ENCODE data around the gene KCNK5. TPM values are rescaled to one million over a fixed set of nuclear protein-coding genes. Genes with fewer than 3 reads are reported as not detected.

The KCNK5 gene
- total and polyA plus RNA-seq, 2 donors: 2.6 to 3.9 TPM

DNA sequence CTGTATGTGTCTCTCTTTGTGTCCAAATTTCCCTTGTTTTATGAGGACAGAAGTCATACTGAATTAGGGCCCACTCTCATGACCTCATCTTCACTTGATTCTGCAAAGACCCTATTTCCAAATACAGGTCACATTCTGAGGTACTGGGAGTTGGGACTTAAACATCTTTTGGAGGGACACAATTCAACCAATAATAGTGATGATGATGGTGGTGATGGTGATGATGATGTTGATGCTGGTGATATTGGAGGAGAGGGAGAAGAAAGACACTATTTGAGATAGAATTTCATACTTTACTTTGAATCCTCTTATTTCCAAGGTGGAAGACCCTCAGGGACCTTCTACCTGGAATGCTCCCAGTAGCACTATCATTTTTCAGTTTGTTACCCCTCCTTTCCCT is 21.2 kb upstream of the KCNK5 start:
- no peaks in the 10 kb centered on the region for H3K27me3 ChIP-seq (ENCODE audit: control insufficient read depth in 2 of 2, insufficient read depth in 1 of 2, low read length in 1 of 2)
- no peaks in the 10 kb centered on the region for H3K36me3 ChIP-seq (ENCODE audit: control insufficient read depth in 2 of 2, insufficient read depth in 2 of 2, low read length in 1 of 2)
- H3K9me3 ChIP-seq (ENCODE audit: control insufficient read depth in 2 of 2, insufficient read depth in 1 of 2, low read length in 1 of 2): no peaks in the 10 kb centered on the region
- peaks cover 0 to under 1% of the 10 kb centered on the region in 2 donors for H3K4me1 ChIP-seq (ENCODE audit: control insufficient read depth in 2 of 2, insufficient read depth in 2 of 2, low read length in 2 of 2)
- no peak overlapping the region for H3K27ac ChIP-seq (ENCODE audit: low read depth in 1 of 2, low read length in 1 of 2)
- H3K4me3 ChIP-seq (ENCODE audit: low read length in 2 of 2): no peak overlapping the region
- no peak for DNase-seq (ENCODE audit: low read depth in 6 of 9, low spot score in 9 of 9)

DNA sequence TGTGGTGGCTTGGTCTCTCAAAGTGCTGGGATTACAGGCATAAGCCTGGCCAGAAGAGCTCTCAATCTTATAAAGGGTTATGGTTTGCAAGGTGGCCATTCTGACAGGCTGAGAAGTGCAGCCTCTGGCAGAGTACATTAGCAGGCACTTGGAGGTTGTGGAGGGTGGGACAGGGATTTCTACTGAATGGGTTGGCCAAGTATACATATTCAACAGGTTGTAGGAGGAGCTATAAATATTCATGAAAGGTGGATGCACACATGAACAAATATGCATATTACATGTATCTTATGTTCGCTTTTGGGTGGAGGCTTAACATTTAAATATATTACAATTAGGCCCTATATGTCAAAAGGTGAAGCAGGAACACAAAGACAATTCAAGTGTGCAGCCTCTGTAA is 20.0 kb upstream of the KCNK5 start:
- no peaks in the 10 kb centered on the region for H3K36me3 ChIP-seq (ENCODE audit: control insufficient read depth in 2 of 2, insufficient read depth in 2 of 2, low read length in 1 of 2)
- H3K27ac ChIP-seq (ENCODE audit: low read depth in 1 of 2, low read length in 1 of 2): no peak overlapping the region
- peaks cover 0 to 3% of the 10 kb centered on the region in 2 donors for H3K4me1 ChIP-seq (ENCODE audit: control insufficient read depth in 2 of 2, insufficient read depth in 2 of 2, low read length in 2 of 2)
- WGBS: 98% methylated on average over 1 of the region's 1 CpG
- no peaks in the 10 kb centered on the region for H3K9me3 ChIP-seq (ENCODE audit: control insufficient read depth in 2 of 2, insufficient read depth in 1 of 2, low read length in 1 of 2)
- no peak for DNase-seq (ENCODE audit: low read depth in 6 of 9, low spot score in 9 of 9)
- H3K4me3 ChIP-seq (ENCODE audit: low read length in 2 of 2): no peak overlapping the region
- no peaks in the 10 kb centered on the region for H3K27me3 ChIP-seq (ENCODE audit: control insufficient read depth in 2 of 2, insufficient read depth in 1 of 2, low read length in 1 of 2)

DNA sequence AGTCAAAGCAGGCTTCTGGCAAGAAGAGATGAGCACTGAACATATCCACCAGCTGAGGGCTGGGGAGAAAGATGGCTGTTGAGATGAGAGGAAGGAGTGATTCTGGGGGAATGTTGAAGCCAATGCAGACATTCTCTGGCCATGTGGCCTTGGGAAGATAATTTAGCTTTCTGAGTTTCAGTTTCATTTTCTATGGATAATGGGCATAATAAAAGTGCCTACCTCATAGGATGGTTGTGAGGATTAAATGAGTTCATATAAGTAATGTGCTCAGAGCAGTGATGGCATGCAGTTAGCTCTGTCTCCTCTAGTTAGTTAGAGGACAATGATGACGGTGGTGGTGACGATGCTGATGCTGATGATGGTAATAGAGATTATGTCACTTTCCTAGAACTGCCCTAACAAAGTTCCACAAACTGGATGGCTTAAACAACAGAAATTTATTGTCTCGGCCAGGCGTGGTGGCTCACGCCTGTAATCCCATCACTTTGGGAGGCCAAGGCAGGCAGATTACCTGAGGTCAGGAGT is 18.5 kb upstream of the KCNK5 start:
- Histone ChIP-seq H3K9me3 (ENCODE audit: control insufficient read depth in 2 of 2, insufficient read depth in 1 of 2, low read length in 1 of 2) (no peaks in the 10 kb centered on the region), H3K4me1 (ENCODE audit: control insufficient read depth in 2 of 2, insufficient read depth in 2 of 2, low read length in 2 of 2) (peaks cover 0 to 3% of the 10 kb centered on the region in 2 donors), H3K27me3 (ENCODE audit: control insufficient read depth in 2 of 2, insufficient read depth in 1 of 2, low read length in 1 of 2) (no peaks in the 10 kb centered on the region), H3K4me3 (ENCODE audit: low read length in 2 of 2) (no peak overlapping the region), H3K27ac (ENCODE audit: low read depth in 1 of 2, low read length in 1 of 2) (no peak overlapping the region), H3K36me3 (ENCODE audit: control insufficient read depth in 2 of 2, insufficient read depth in 2 of 2, low read length in 1 of 2) (no peaks in the 10 kb centered on the region)
- 96% methylated on average over 5 of the region's 5 CpGs for WGBS
- no peak for DNase-seq (ENCODE audit: low read depth in 6 of 9, low spot score in 9 of 9)

DNA sequence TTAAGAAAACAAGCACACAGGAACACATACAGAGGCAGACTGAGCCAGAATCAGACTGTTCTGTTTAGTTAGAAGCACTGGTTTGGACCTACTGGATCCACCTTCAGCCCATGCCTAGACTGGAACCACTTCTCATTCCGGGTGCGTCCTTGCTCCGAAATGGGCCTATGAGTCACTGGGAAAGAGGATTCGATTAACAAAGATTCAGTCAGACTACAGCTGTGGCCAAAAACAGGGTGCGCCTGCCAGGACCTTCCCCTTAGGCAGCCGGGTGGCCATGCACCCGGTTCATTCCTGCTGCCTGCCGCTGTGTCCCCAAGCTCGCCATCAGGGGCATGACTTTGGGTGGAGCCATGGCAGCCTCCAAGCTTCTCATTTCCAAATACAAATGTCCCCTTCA is 14.5 kb upstream of the KCNK5 start:
- no peaks in the 10 kb centered on the region for H3K9me3 ChIP-seq (ENCODE audit: control insufficient read depth in 2 of 2, insufficient read depth in 1 of 2, low read length in 1 of 2)
- H3K27ac ChIP-seq (ENCODE audit: low read depth in 1 of 2, low read length in 1 of 2): no peak overlapping the region
- H3K4me3 ChIP-seq (ENCODE audit: low read length in 2 of 2): no peak overlapping the region
- H3K4me1 ChIP-seq (ENCODE audit: control insufficient read depth in 2 of 2, insufficient read depth in 2 of 2, low read length in 2 of 2): peaks cover 0 to 3% of the 10 kb centered on the region in 2 donors
- H3K27me3 ChIP-seq (ENCODE audit: control insufficient read depth in 2 of 2, insufficient read depth in 1 of 2, low read length in 1 of 2): no peaks in the 10 kb centered on the region
- H3K36me3 ChIP-seq (ENCODE audit: control insufficient read depth in 2 of 2, insufficient read depth in 2 of 2, low read length in 1 of 2): no peaks in the 10 kb centered on the region
- WGBS: 82% methylated on average over 9 of the region's 9 CpGs
- DNase-seq (ENCODE audit: low read depth in 6 of 9, low spot score in 9 of 9): no peak

DNA sequence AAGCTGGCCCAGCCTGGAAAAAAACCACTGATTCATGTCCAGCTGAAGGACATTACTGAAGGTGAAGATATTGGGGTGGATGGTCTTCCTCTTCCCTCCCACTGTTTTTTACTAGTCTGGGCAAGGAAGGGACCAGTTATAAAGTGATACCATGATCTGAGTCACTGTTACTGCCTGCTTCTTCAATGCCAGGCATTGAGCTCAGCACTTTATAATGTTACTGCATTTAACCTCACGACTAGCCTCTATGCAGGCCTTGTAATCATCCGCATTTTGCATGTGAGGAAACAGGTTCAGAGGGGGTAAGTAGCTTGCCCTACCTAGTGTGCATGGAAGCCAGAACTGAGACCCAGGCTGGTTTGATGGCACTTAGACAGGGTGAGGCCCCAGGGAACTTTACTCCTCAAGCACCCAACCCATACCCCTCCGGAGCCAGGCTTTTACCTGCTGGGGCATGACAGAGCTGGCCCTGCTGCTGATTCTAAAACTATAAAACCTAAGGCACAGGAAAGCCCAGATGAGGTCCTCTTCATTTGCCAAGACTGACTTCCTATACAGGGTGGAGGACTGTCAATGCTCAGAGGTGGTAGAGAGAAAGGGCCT is 11.0 kb upstream of the KCNK5 start:
- H3K27me3 ChIP-seq (ENCODE audit: control insufficient read depth in 2 of 2, insufficient read depth in 1 of 2, low read length in 1 of 2): no peaks in the 10 kb centered on the region
- H3K36me3 ChIP-seq (ENCODE audit: control insufficient read depth in 2 of 2, insufficient read depth in 2 of 2, low read length in 1 of 2): no peaks in the 10 kb centered on the region
- 93% methylated on average over 3 of the region's 3 CpGs for WGBS
- H3K27ac ChIP-seq (ENCODE audit: low read depth in 1 of 2, low read length in 1 of 2): no peak overlapping the region
- no peaks in the 10 kb centered on the region for H3K9me3 ChIP-seq (ENCODE audit: control insufficient read depth in 2 of 2, insufficient read depth in 1 of 2, low read length in 1 of 2)
- H3K4me1 ChIP-seq (ENCODE audit: control insufficient read depth in 2 of 2, insufficient read depth in 2 of 2, low read length in 2 of 2): no peaks in the 10 kb centered on the region
- H3K4me3 ChIP-seq (ENCODE audit: low read length in 2 of 2): no peak overlapping the region
- no peak for DNase-seq (ENCODE audit: low read depth in 6 of 9, low spot score in 9 of 9)

DNA sequence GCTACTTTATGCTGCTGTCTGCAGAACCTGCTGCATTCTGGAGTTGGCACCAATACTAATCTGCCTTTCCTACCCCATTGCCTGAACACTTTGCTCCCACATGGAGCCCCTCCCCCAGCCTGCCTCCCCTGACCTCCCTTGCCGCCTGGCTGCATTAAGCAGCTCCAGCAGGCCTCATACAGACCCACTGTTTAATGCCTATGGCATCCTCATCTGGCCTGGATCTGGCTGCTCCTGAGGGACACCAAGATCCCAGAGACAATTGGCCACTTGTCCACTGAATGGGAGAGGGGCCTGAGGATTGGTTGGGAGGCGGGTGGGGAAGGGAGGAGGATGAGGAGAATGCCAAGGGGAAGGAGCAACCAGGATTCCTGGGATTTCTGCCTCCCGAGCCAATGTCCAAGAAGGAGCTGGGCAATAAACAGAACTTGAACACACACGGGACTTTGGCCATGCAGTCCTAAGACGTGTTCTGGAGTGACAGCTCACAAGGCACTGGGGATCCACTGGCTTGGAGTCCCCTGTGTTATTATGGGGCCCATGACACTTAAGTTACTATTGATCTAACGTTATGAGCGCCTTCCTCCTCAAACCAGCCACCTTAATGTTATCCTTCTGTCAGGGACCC is 10.4 kb upstream of the KCNK5 start:
- Histone ChIP-seq H3K4me1 (ENCODE audit: control insufficient read depth in 2 of 2, insufficient read depth in 2 of 2, low read length in 2 of 2) (no peaks in the 10 kb centered on the region), H3K9me3 (ENCODE audit: control insufficient read depth in 2 of 2, insufficient read depth in 1 of 2, low read length in 1 of 2) (no peaks in the 10 kb centered on the region), H3K27me3 (ENCODE audit: control insufficient read depth in 2 of 2, insufficient read depth in 1 of 2, low read length in 1 of 2) (no peaks in the 10 kb centered on the region), H3K27ac (ENCODE audit: low read depth in 1 of 2, low read length in 1 of 2) (no peak overlapping the region), H3K4me3 (ENCODE audit: low read length in 2 of 2) (no peak overlapping the region), H3K36me3 (ENCODE audit: control insufficient read depth in 2 of 2, insufficient read depth in 2 of 2, low read length in 1 of 2) (no peaks in the 10 kb centered on the region)
- 83% methylated on average over 7 of the region's 7 CpGs for WGBS
- DNase-seq (ENCODE audit: low read depth in 6 of 9, low spot score in 9 of 9): no peak

DNA sequence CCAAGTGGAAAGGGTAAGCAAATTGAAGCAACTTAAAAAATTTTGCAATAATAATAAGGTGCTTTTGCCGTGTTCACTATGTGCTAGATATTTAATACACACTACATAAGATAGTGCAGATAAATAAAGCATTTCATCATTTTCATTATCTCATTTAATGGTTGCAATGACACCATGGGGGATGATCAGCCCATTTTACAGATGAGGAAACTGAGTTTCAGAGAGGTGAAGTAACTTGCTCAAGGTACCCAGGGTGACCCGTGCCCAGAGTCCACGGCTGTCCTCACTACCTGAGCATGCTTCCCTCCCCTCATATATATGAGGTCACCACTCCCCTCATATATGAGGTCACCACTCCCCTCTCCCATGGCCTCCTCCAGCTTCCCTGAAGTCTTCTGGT is 7.5 kb upstream of the KCNK5 start:
- H3K4me3 ChIP-seq (ENCODE audit: low read length in 2 of 2): no peak overlapping the region
- H3K36me3 ChIP-seq (ENCODE audit: control insufficient read depth in 2 of 2, insufficient read depth in 2 of 2, low read length in 1 of 2): no peaks in the 10 kb centered on the region
- peaks cover 0 to 1% of the 10 kb centered on the region in 2 donors for H3K4me1 ChIP-seq (ENCODE audit: control insufficient read depth in 2 of 2, insufficient read depth in 2 of 2, low read length in 2 of 2)
- no peak overlapping the region for H3K27ac ChIP-seq (ENCODE audit: low read depth in 1 of 2, low read length in 1 of 2)
- DNase-seq (ENCODE audit: low read depth in 6 of 9, low spot score in 9 of 9): no peak
- no peaks in the 10 kb centered on the region for H3K9me3 ChIP-seq (ENCODE audit: control insufficient read depth in 2 of 2, insufficient read depth in 1 of 2, low read length in 1 of 2)
- WGBS: 97% methylated on average over 3 of the region's 3 CpGs
- no peaks in the 10 kb centered on the region for H3K27me3 ChIP-seq (ENCODE audit: control insufficient read depth in 2 of 2, insufficient read depth in 1 of 2, low read length in 1 of 2)

DNA sequence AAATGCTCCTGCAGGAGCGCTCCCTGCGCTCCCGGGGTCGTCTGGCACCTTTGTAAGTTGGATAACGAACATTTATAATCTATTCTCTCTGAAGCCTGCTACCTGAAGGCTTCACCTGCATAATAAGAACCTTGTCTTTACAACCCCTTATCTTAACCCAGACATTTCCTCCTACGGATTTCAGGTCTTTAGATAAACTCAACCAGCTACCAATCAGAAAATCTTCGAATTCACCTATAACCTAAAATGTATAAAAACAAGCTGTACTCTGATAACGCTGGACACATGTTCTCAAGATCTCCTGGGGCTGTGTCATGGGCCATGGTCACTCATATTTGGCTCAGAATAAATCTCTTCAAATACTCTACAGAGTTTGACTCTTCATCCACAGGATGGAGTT is 4.1 kb upstream of the KCNK5 start:
- Histone ChIP-seq H3K4me3 (ENCODE audit: low read length in 2 of 2) (no peak overlapping the region), H3K4me1 (ENCODE audit: control insufficient read depth in 2 of 2, insufficient read depth in 2 of 2, low read length in 2 of 2) (peaks cover 18 to 33% of the 10 kb centered on the region in 2 donors), H3K9me3 (ENCODE audit: control insufficient read depth in 2 of 2, insufficient read depth in 1 of 2, low read length in 1 of 2) (no peaks in the 10 kb centered on the region), H3K36me3 (ENCODE audit: control insufficient read depth in 2 of 2, insufficient read depth in 2 of 2, low read length in 1 of 2) (no peaks in the 10 kb centered on the region), H3K27me3 (ENCODE audit: control insufficient read depth in 2 of 2, insufficient read depth in 1 of 2, low read length in 1 of 2) (peaks cover 0 to 9% of the 10 kb centered on the region in 2 donors), H3K27ac (ENCODE audit: low read depth in 1 of 2, low read length in 1 of 2) (no peak overlapping the region)
- WGBS: 94% methylated on average over 8 of the region's 8 CpGs
- DNase-seq (ENCODE audit: low read depth in 6 of 9, low spot score in 9 of 9): no peak

DNA sequence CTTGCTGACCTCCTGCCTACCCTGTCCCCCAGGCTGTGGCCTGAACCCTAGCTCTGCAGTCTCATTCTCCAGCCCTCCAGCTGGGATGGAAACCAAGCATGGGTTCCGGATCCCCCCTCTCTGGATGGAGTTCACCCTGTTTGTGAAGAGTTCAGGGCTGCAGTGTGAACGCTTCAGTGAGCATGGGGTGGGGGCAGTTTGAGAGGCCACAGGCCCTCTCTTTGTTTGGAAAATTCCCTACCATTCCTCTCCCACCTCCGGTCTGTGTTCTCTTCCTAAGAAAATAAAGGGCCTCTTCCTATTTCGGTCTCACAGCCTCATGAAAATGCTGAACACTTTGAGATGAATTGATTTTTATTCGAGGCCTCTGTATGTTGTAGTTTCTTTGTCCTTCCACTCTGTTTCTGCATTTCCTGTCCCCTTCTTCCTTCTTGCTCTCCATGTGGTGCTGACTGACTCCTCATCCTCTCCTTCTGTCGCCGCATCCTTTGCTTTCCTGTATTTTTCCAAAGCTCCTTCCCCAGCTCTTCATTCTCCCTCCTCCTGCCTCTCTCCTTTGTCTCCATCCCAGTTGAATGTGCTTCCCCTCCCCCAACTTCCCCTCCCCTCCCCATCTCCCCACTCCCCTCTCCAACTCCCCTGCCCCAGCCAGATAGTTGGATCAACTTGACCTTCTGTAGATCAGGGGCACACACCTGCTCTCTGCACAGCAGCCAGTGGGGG is 2.4 kb upstream of the KCNK5 start:
- no peaks in the 10 kb centered on the region for H3K9me3 ChIP-seq (ENCODE audit: control insufficient read depth in 2 of 2, insufficient read depth in 1 of 2, low read length in 1 of 2)
- WGBS: 94% methylated on average over 7 of the region's 7 CpGs
- peaks cover 28 to 50% of the 10 kb centered on the region in 2 donors for H3K4me1 ChIP-seq (ENCODE audit: control insufficient read depth in 2 of 2, insufficient read depth in 2 of 2, low read length in 2 of 2)
- H3K36me3 ChIP-seq (ENCODE audit: control insufficient read depth in 2 of 2, insufficient read depth in 2 of 2, low read length in 1 of 2): no peaks in the 10 kb centered on the region
- H3K27ac ChIP-seq (ENCODE audit: low read depth in 1 of 2, low read length in 1 of 2): peak overlapping the region in 1 of 2 donors; percentile 74
- H3K27me3 ChIP-seq (ENCODE audit: control insufficient read depth in 2 of 2, insufficient read depth in 1 of 2, low read length in 1 of 2): peaks cover 0 to 12% of the 10 kb centered on the region in 2 donors
- no peak overlapping the region for H3K4me3 ChIP-seq (ENCODE audit: low read length in 2 of 2)
- DNase-seq (ENCODE audit: low read depth in 6 of 9, low spot score in 9 of 9): no peak
